ENCODE results near the gene LHFPL3.

The LHFPL3 gene

DNA sequence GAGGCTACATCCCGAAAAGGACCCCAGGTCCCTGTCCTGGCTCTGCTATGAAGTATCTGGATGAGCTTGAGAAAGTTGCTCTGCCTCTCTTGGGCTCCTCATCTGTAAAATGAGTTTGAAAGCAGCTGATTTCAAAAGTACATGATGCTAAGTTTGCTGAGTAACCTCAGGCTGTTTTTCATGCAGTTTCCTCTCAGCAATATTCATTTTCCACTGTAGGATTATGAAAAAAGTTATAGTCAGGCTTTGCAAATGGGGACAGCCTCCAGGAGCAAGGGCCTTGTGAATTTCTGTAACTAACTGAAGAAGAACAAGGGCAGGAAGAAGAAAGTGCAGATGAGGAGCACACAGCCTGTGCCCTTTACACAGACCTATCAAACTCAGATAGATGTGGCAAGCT is 518.3 kb downstream of the LHFPL3 start:
- Histone ChIP-seq H3K36me3 (no peaks in the 10 kb centered on the region), H4K20me1 (no peaks in the 10 kb centered on the region), H3K9me3 (no peaks in the 10 kb centered on the region), H3K9ac (no peak overlapping the region), H3K4me2 (no peak overlapping the region), H3K27ac (no peak overlapping the region), H3K4me1 (no peaks in the 10 kb centered on the region), H3K4me3 (no peak overlapping the region), H3K27me3 (no peaks in the 10 kb centered on the region)
- TF ChIP-seq Cebpa-rat (IDR thresholded peaks at IDR 0.05): no peak

DNA sequence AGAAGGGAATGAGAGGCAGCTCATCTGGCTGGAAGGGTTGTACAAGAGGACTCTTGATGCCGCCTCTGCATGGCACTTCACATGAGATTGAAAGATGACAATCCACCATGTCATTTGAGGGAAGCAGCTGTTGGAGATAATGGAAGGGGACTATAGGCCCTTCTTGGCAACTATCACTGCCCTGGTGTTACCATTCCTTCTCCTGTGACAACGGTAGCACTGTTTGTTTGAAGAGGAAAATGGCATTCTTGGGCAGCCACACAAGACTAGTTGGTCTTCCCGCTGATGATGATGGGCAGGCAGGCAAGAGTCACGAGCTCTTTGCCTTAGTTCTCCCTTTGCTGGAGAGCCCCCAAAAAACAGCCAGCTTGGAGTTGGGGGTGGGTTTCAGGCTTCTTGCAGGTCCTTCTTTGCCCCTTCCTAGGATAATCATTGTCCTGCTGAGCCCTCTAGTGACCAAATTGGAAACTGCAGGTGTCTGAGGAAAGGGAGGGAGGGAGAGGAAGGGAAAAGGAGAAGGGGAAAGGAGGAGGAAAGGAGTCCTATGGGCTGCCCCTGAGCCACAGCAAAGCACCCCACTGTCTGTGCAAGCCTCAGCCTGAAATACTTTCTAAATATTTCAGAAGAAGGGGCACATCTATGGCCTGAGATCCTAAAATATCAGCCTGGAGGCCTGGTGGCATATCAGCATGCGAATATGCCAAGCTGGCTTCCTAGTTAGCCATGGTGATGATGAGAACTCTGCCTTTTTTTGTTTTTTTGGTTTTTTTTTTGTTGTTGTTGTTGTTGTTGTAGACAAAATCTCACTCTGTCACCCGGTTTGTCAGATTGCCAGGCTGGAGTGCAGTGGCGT is 520.0 kb downstream of the LHFPL3 start:
- Histone ChIP-seq H3K27ac (no peak overlapping the region), H3K4me1 (no peaks in the 10 kb centered on the region), H3K9ac (no peak overlapping the region), H4K20me1 (no peaks in the 10 kb centered on the region), H3K4me3 (no peak overlapping the region), H3K4me2 (no peak overlapping the region), H3K36me3 (no peaks in the 10 kb centered on the region), H3K9me3 (no peaks in the 10 kb centered on the region), H3K27me3 (no peaks in the 10 kb centered on the region)
- TF ChIP-seq Cebpa-rat (IDR thresholded peaks at IDR 0.05): no peak

DNA sequence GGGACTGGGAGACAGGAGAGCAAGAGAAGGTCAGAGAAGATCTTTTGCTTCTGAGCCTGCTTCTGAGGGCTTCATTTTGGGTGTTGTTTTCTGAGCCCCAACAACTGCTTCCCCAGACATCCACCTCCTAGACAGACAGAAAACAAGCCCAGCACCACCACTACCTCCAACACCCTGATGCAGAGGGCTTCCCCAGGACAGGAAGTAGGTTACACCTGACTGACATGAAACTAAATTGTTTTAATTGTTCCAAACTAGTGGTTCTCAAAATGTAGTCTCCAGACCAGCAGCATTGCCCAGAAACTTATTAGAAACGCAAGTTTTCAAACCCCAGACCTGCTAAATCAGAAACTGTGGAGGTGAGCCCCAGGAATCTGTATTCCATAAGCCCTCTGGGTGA is 522.0 kb downstream of the LHFPL3 start:
- no peak overlapping the region for H3K4me3 ChIP-seq
- no peaks in the 10 kb centered on the region for H3K9me3 ChIP-seq
- no peaks in the 10 kb centered on the region for H3K4me1 ChIP-seq
- no peak overlapping the region for H3K4me2 ChIP-seq
- H3K27me3 ChIP-seq: no peaks in the 10 kb centered on the region
- no peak for TF ChIP-seq Cebpa-rat (IDR thresholded peaks at IDR 0.05)
- H4K20me1 ChIP-seq: no peaks in the 10 kb centered on the region
- H3K36me3 ChIP-seq: no peaks in the 10 kb centered on the region
- no peak overlapping the region for H3K9ac ChIP-seq
- no peak overlapping the region for H3K27ac ChIP-seq

DNA sequence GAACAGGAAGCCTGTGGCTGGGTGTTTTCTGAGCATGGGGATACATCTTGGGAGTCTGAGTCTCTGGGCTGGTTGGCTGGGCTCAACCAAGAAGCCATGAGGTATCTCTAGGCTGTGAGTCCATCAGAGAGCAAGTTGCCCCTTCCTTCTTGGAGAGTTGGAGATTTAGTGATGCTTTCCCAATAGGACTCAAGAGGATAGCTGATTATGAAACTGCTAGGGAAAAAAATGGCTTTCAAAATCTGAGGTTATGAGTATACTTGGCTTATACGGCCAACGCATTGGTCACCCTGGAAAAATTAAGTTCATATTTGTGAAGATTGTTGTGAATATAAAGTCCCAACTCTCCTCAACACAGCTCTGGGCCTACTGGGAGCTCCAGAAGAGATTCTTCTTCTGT is 522.9 kb downstream of the LHFPL3 start:
- Histone ChIP-seq H3K27me3 (no peaks in the 10 kb centered on the region), H3K4me2 (no peak overlapping the region)

DNA sequence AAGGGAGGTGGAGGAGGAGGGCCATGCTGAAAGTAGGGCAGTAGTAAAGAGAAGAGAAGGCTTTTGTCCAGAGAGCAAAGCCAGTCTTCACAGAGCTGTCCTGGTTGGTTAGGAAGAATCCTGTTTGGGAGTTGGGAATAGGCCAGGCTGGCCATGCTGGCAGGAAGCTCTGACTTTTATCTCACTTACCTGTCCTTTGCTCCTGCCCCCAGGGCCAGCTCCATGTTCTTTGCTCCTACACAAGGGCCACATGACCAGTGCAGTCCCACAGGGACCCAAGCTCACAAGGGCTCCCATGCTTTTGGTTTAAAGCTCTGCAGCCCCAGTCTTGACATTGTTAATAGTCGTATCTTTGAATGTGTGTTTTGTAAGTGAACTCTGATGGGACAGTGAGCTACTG is 524.0 kb downstream of the LHFPL3 start:
- no peak for TF ChIP-seq Cebpa-rat (IDR thresholded peaks at IDR 0.05)
- Histone ChIP-seq H3K4me1 (peaks cover 5% of the 10 kb centered on the region), H3K27ac (no peak overlapping the region), H3K27me3 (no peaks in the 10 kb centered on the region), H3K4me2 (no peak overlapping the region), H3K4me3 (no peak overlapping the region), H3K36me3 (no peaks in the 10 kb centered on the region), H3K9ac (no peak overlapping the region), H3K9me3 (no peaks in the 10 kb centered on the region), H4K20me1 (no peaks in the 10 kb centered on the region)

More for the DNA sequence above, 522.9 kb downstream of the LHFPL3 start:
- no peaks in the 10 kb centered on the region for H3K4me1 ChIP-seq
- H3K36me3 ChIP-seq: no peaks in the 10 kb centered on the region
- no peak overlapping the region for H3K4me3 ChIP-seq
- no peak overlapping the region for H3K27ac ChIP-seq
- H4K20me1 ChIP-seq: no peaks in the 10 kb centered on the region
- TF ChIP-seq Cebpa-rat (IDR thresholded peaks at IDR 0.05): no peak
- no peaks in the 10 kb centered on the region for H3K9me3 ChIP-seq
- H3K9ac ChIP-seq: no peak overlapping the region

DNA sequence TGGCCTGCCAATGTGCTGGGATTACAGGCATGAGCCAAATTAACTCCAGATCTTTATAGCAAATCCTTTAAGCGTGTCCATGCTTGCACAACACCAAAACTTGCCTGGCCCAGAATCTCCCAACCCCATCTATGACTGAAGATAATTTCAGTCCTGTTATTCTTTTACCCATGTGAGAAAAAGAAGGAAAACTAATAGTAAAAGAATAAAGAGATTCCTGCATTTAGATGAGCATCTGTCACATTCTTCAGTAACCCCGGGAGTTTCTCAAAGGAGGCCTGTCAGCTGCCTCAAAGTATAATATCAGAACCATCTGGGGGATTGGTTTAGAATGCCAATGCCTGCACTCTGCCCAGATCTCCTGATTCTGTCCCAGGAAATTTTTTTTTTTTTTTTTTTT is 527.5 kb downstream of the LHFPL3 start:
- no peak for TF ChIP-seq Cebpa-rat (IDR thresholded peaks at IDR 0.05)
- H3K9ac ChIP-seq: no peak overlapping the region
- no peaks in the 10 kb centered on the region for H3K9me3 ChIP-seq
- H3K4me1 ChIP-seq: peaks cover 14% of the 10 kb centered on the region
- H3K4me2 ChIP-seq: no peak overlapping the region
- H3K27ac ChIP-seq: no peak overlapping the region
- no peaks in the 10 kb centered on the region for H3K36me3 ChIP-seq
- H3K4me3 ChIP-seq: no peak overlapping the region
- no peaks in the 10 kb centered on the region for H4K20me1 ChIP-seq
- no peaks in the 10 kb centered on the region for H3K27me3 ChIP-seq

DNA sequence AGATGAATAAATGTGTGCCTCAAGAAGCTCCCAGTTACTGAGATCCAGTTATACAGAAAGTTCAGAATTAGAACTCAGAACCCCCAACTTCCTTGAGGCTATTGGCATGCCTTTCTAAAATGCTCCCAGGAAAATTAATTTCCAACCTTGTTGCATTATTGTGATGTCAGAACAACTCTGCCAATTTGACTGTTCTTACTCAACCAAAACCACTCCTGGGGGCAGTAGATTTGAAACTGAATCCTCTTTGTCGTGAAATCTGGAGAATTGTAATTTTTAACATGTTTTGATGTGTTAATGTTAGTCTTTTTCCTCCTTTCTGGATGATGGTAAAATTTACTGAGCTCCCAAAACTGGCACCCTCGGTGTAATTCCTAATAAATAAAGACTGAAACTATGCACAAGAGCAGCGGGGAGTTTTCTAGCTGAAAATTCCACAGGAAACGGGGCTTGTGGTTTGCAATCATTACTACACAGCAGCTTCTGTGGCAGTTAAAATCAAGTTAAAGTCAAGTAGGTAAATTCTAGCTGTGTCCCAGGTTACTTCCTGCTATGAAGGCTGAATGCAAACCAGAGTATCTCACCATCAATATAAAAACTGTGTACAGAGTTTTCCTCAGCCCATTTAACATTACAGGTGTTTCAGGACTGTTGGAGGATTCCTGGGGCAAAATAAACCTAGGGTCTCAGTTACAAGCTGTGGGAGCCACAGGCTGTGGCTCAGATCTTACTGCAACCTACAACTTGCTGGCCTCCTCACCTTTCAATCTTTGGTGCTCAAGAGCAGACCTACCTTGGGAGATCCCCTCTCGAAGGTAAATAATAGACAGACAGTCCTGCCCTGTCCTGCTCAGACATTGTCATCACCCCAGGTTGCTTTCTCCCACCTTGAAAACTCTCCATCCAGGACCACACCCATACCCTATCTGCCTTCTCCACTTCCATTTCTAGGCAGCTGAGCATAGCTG is 529.3 kb downstream of the LHFPL3 start:
- peaks cover 14% of the 10 kb centered on the region for H3K4me1 ChIP-seq
- H3K36me3 ChIP-seq: no peaks in the 10 kb centered on the region
- H4K20me1 ChIP-seq: no peaks in the 10 kb centered on the region
- no peak overlapping the region for H3K27ac ChIP-seq
- no peaks in the 10 kb centered on the region for H3K27me3 ChIP-seq
- no peak overlapping the region for H3K4me3 ChIP-seq
- peak overlapping the region; percentile 61 for H3K4me2 ChIP-seq
- no peaks in the 10 kb centered on the region for H3K9me3 ChIP-seq
- TF ChIP-seq Cebpa-rat (IDR thresholded peaks at IDR 0.05): no peak
- H3K9ac ChIP-seq: peak overlapping the region; percentile 7; the same call in 1 of the 2 replicates

DNA sequence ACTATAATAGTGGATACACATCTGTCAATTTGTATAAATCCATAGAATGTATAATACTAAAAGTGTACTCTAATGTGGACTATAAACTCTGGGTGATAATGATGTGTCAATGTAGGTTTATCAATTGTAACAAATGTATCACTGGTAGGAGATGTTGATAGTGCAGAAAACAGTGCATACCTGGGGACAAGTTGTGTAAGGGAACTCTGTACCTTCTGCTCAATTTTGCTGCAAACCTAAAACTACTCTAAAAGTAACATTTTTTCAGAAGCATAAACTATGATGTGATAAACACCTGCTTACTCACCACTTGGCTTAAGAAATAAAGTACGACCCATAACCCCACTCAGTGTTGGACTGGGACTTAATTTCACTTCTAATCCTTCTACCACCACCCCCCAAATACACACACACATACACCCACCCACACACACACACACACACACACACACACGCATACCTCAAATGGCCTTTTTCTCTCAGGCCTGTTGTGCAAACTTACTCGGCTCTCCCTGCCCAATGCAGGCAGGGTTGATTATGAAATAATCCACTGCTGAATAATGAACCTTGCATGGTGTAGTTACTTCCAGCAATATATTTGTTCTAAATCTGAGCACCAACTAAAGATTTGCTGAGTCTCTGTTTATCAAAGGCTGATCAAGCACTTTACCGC is 531.5 kb downstream of the LHFPL3 start:
- Histone ChIP-seq H3K36me3 (no peaks in the 10 kb centered on the region), H3K4me1 (peaks cover 14% of the 10 kb centered on the region), H3K4me2 (no peak overlapping the region), H3K9ac (no peak overlapping the region), H4K20me1 (no peaks in the 10 kb centered on the region), H3K4me3 (no peak overlapping the region), H3K9me3 (peaks cover 9% of the 10 kb centered on the region), H3K27me3 (no peaks in the 10 kb centered on the region), H3K27ac (no peak overlapping the region)
- no peak for TF ChIP-seq Cebpa-rat (IDR thresholded peaks at IDR 0.05)

DNA sequence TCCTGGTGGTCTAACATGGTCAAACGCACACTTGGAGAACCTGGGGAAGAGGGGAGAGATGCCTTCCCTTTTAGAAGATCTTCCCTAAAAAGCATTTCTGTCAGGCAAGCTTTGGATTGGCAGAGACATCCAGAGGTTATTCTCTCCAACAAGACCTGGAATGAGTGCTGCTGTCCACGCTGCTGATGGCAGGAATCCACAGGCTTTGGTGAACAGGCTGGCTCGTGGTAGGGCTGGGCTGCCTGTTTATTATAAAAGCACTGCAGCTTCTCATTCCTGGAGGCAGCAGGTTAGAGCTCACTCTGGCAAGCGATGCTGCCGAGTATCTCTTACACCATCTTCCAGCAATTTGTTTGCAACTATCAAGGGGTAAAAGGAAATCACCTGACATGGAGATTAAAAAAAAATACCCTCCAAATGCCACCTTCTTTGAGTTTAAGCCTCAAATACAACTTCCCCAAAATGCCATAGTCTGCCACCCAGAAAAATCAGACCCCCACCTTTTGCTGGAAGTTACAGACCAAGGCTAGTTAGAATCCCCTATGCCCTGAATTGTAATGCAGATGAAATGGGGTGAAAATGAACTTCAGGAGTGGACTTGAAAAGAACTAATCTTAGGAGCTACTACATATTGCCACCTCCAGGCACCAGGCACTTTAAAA is 533.5 kb downstream of the LHFPL3 start:
- Histone ChIP-seq H3K27ac (no peak overlapping the region), H3K4me3 (no peak overlapping the region), H3K36me3 (no peaks in the 10 kb centered on the region), H3K27me3 (no peaks in the 10 kb centered on the region), H3K9ac (no peak overlapping the region), H3K9me3 (peaks cover 9% of the 10 kb centered on the region), H4K20me1 (no peaks in the 10 kb centered on the region), H3K4me1 (peaks cover 14% of the 10 kb centered on the region), H3K4me2 (no peak overlapping the region)
- no peak for TF ChIP-seq Cebpa-rat (IDR thresholded peaks at IDR 0.05)

All from BLaER1 (cell line).